Measurements from ENCODE around the gene CUTA. TPM values are rescaled to one million over a fixed set of nuclear protein-coding genes. Genes with fewer than 3 reads are reported as not detected.
A peak's percentile ranks its signal among the peaks of the same experiment; 100 is the strongest.

CUTA gene
- total and polyA plus RNA-seq, 8 donors, result 12.8 to 233 (median 133) TPM

- intact Hi-C loops (cut with DNase I; ENCODE audit: low total_unique reads), result no loop called here
- no peak overlapping the region for H3K4me3 ChIP-seq
- H3K27me3 ChIP-seq, result no peaks in the 10 kb centered on the region
- WGBS, 5 donors, result 67 to 72% (median 70%) methylated on average over 12 of the region's 12 CpGs
- no peak for DNase-seq
- H3K4me1 ChIP-seq, result peaks cover 45 to 81% (median 72%) of the 10 kb centered on the region in 4 donors
- H3K27ac ChIP-seq, result peak overlapping the region in 2 of 5 donors; percentile 38 to 92
- no peaks in the 10 kb centered on the region for H3K9me3 ChIP-seq
- peaks cover 32 to 46% (median 44%) of the 10 kb centered on the region in 4 donors for H3K36me3 ChIP-seq
- TF ChIP-seq POLR2A (IDR thresholded peaks at IDR 0.05) (no peak), EP300 (IDR thresholded peaks at IDR 0.05) (no peak), POLR2AphosphoS5 (IDR thresholded peaks at IDR 0.05) (no peak)
- TF ChIP-seq, protein P1, sequence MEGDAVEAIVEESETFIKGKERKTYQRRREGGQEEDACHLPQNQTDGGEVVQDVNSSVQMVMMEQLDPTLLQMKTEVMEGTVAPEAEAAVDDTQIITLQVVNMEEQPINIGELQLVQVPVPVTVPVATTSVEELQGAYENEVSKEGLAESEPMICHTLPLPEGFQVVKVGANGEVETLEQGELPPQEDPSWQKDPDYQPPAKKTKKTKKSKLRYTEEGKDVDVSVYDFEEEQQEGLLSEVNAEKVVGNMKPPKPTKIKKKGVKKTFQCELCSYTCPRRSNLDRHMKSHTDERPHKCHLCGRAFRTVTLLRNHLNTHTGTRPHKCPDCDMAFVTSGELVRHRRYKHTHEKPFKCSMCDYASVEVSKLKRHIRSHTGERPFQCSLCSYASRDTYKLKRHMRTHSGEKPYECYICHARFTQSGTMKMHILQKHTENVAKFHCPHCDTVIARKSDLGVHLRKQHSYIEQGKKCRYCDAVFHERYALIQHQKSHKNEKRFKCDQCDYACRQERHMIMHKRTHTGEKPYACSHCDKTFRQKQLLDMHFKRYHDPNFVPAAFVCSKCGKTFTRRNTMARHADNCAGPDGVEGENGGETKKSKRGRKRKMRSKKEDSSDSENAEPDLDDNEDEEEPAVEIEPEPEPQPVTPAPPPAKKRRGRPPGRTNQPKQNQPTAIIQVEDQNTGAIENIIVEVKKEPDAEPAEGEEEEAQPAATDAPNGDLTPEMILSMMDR (IDR thresholded peaks at IDR 0.05), result no peak
These were observed 3.2 kb downstream of the CUTA start for GRCh38 chr6:33414592-33415271.

- WGBS, 5 donors, result 76 to 88% (median 80%) methylated on average over 14 of the region's 14 CpGs
These were observed 4.4 kb downstream of the CUTA start for GRCh38 chr6:33413241-33414120.

DNA sequence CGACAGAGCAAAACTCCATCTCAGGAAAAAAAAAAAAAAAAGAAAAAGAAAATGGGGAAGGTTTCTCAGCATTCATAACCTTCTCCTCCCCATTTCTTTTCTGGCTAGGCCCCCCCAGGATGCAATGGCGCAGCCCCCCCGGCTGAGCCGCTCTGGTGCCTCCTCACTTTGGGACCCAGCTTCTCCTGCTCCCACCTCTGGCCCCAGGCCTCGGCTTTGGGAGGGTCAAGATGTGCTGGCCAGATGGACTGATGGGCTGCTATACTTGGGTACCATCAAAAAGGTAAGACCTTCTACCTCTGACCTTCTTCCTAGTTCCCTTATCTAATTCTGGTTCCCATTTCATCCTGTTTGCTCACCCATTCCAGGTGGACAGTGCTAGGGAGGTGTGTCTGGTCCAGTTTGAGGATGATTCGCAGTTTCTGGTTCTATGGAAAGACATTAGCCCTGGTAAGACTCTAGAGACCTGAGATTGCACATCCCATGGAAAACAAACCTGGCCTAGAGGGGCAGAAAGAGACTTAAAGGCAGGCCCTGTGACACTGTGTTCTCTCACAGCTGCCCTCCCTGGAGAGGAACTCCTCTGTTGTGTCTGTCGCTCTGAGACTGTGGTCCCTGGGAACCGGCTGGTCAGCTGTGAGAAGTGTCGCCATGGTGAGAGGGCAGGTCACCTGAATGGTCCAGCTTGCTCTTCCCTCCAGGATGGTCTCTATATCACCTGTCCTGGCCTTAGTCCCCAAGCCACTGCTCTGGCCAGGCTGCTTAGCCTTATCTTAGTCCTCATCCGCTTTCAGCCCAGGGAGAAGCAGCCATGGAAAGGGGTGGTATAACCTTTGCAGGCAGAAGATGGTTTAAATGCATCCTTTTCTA, 5.5 kb downstream of the CUTA start:
- DNase-seq, result no peak
- Histone ChIP-seq H3K36me3 (peaks cover 32 to 46% (median 44%) of the 10 kb centered on the region in 4 donors), H3K27me3 (no peaks in the 10 kb centered on the region), H3K4me3 (peak overlapping the region in 3 of 4 donors; percentile 94 to 100 (median 98)), H3K9me3 (no peaks in the 10 kb centered on the region), H3K4me1 (peaks cover 29 to 71% (median 59%) of the 10 kb centered on the region in 4 donors), H3K27ac (peak overlapping the region; percentile 29 to 99 (median 99))
- intact Hi-C loops (cut with DNase I; ENCODE audit: low total_unique reads), result no loop called here
- TF ChIP-seq, protein P1 (IDR thresholded peaks at IDR 0.05), result no peak
- TF ChIP-seq EP300 (IDR thresholded peaks at IDR 0.05), result no peak
- no peak for TF ChIP-seq POLR2A (IDR thresholded peaks at IDR 0.05)
- TF ChIP-seq POLR2AphosphoS5 (IDR thresholded peaks at IDR 0.05), result no peak
- WGBS, 5 donors, result 77 to 91% (median 87%) methylated on average over 7 to 10 of the region's 10 CpGs

More at GRCh38 chr6:33413241-33414120, 4.4 kb downstream of the CUTA start:
- Histone ChIP-seq H3K36me3 (peaks cover 32 to 46% (median 44%) of the 10 kb centered on the region in 4 donors), H3K9me3 (no peaks in the 10 kb centered on the region), H3K4me1 (peaks cover 34 to 76% (median 64%) of the 10 kb centered on the region in 4 donors), H3K27ac (peak overlapping the region in 2 of 5 donors; percentile 13 to 99), H3K4me3 (no peak overlapping the region), H3K27me3 (no peaks in the 10 kb centered on the region)
- no peak for TF ChIP-seq EP300 (IDR thresholded peaks at IDR 0.05)
- TF ChIP-seq, protein P1 (IDR thresholded peaks at IDR 0.05), result no peak
- TF ChIP-seq POLR2AphosphoS5 (IDR thresholded peaks at IDR 0.05), result no peak
- TF ChIP-seq POLR2A (IDR thresholded peaks at IDR 0.05), result no peak
- DNase-seq, result no peak
- intact Hi-C loops (cut with DNase I; ENCODE audit: low total_unique reads), result no loop called here
